ENCODE measurements around the gene UST.

- TF ChIP-seq CTCF (IDR thresholded peaks at IDR 0.05) = no peak
- TF ChIP-seq ZFX (IDR thresholded peaks at IDR 0.05; ENCODE audit: borderline replicate concordance) = no peak
Observed at GRCh38 chr6:148716811-148717210, 30.0 kb upstream of the UST start.
